HG03469 (cell line): ENCODE results near the gene ESYT2.

Experiments
- ATAC-seq: cut with Tn5 transposase; IDR thresholded peaks from one replicate; pipeline ENCODE4 v1.9.1; 2021; ENCODE audit warnings: mild to moderate bottlenecking, moderate library complexity, moderate number of reproducible peaks; ENCODE audit not compliant: unreplicated experiment

The ESYT2 gene

DNA sequence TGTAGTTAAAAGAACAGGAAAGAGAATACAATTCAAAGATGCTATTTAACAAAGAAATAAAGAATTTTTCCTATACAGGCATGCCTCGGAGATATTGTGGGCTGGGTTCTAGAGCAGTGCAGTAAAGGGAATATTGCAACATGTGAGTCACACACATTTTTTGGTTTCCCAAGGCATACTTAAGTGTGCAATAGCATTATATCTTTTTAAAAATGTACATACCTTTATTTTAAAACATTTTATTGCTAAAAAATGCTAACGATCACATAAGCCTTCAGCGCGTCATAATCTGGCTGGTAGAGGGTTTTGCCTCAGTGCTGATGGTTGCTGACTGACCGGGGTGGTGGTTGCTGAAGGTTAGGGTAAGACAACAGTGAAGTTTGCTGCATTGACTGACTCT is 54.4 kb downstream of the ESYT2 start:
- ATAC-seq: no peak

DNA sequence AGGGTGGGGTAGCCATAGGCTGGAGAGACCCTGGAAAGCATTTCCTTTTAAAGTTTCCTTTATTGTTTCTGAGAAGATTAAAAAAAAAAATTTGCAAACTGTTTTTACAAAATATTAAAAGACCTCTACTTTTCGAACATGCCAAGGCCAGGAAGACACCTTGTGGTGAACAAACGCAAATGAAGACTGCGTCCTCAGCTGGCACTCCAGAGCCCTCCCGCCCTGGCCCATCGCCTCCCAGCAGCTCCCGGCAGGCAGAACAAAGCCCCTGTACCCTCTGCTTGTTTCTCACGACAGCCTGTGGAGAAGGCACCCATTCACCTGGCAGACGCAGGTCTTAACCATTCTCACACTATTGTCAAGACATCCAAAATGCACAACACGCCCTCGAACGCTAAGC is 56.4 kb downstream of the ESYT2 start:
- no peak for ATAC-seq

DNA sequence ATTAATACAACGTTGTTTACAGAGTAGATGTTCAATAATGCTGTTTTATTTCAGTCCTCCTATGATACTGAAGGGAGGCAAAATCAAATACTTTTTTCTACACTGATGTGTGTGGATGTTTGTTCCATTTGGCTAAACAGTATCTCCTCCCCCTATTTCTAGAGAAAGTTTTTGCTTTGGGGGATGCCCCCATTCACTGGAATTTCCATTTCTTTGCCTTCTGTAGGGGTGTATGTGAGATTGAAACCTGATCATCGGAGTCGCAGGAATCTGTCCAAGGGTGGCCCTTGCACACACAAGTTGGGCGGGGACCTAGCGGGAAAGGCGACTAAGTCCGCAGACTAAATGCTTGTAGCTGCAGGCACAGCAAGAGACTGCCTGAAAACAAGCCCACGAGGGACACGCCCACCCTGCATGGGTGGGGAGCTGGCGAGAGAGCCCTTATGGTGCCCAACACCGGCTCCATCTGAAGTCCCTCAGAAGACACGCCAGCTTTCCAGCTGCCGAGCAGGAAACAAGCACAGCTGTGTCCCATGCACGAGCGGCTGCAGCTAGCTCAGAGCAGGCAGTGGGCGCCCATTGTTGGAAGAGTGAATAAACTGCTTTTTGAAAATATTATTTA is 58.0 kb downstream of the ESYT2 start:
- ATAC-seq: no peak

DNA sequence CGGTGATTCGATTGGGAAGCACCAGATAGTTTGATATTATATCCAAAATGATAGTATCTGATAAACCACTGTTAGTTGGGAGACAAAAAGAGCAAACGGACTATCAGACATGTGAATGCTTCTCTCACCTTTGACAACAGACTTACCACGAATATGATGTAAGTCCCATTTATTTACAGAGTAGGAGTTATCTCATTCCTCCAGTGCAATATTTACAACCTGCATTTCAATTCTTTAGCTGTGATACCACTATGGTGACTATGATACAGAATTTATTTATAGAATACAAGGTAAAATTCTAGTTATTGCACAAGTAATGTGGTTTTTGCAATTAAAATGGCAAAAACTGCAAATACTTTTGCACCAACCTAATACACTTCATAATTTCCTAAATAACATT is 61.6 kb downstream of the ESYT2 start:
- no peak for ATAC-seq

GRCh38 chr7:158766570-158767281 is 62.6 kb downstream of the ESYT2 start:
- ATAC-seq: no peak

GRCh38 chr7:158765020-158765419 is 64.3 kb downstream of the ESYT2 start:
- ATAC-seq: no peak

- no peak for ATAC-seq
Measured at GRCh38 chr7:158763454-158764033, 65.8 kb downstream of the ESYT2 start.

GRCh38 chr7:158761945-158762344 is 67.4 kb downstream of the ESYT2 start:
- no peak for ATAC-seq

- no peak for ATAC-seq
Measured at GRCh38 chr7:158760936-158761335, 68.4 kb downstream of the ESYT2 start.

DNA sequence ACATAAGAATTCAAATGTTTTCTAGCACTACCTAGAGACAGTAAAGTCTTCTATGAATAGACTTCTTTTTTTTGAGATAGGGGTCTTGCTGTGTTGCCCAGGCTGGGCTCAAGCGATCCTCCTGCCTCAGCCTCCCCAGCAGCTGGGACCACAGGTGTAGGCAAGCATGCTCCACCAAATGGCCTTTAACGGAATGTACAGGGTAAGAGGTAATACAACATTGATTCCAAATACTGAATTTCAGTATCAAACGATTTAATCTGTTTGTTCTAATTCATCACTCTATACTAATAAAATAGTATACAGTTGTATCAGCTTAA is 68.9 kb downstream of the ESYT2 start:
- no peak for ATAC-seq

DNA sequence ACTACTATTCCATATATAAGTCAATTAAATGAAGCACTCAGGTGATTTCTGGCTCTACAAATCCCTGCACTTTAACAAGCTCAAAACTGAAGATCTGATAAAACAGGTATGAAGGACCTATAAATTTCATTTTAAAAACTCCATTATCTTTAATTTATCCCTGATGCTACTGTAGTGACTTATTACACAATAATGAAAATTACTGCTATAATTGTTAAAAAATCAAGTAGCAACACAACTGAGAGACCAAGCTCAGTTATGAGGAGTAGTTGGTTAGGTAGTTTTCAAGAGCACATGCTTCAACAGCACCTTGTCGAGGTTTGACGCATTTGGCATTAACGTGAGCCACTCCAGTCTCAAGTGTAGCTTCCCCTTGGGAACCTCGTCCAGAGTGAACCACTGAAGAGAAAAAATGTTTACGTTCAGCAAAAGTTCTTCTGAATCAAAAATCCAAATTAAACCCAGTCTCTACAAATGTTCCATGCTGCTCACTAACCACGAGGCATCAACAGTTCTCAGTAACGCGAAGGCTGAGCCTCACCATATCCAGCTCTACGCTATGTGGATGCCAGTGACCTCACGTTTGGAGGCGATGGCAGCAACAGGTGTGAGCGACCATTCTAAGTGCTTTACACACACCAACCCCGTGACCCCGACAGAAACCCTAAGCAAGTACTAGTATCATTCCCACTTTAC is 69.4 kb downstream of the ESYT2 start:
- no peak for ATAC-seq

- ATAC-seq: no peak
Measured at GRCh38 chr7:158759245-158759614, 70.1 kb downstream of the ESYT2 start.

GRCh38 chr7:158758586-158759244 is 70.6 kb downstream of the ESYT2 start:
- no peak for ATAC-seq

GRCh38 chr7:158757404-158757989 is 71.8 kb downstream of the ESYT2 start:
- no peak for ATAC-seq

DNA sequence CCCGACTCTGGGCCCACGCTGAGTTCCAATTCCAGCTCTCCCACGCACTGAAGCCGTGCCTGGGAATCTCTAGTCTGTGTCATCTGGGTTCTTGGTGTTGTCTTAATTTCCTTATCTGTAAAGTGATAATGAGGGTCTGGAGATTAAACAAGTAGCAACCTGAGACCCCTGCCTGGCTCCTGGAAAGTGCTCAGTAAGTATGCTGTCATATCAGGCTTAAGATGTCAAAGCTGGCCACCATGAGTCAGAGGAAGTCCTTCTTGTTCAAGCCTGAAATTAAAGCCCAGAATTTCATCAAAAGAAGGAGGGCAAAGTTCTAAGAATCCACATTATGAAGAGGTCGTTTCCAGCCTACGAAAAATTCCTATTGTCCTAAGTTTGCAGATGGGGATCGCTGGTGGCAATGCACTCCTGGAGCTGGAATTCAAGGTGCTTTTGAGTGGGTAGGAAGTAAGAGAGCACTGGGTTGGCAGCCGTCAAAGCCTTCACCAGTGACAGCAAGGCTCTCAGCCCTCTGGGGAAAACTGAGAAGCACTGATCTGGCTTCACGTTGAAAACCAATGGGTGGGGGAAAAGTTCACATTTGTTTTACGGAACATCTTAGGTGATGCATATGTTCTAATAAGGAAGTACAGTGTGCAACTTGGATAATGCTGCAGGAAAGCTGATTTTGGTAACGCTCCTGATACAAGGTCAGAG is 74.4 kb downstream of the ESYT2 start:
- no peak for ATAC-seq

- ATAC-seq: no peak
Measured at GRCh38 chr7:158753900-158754299, 75.4 kb downstream of the ESYT2 start.

GRCh38 chr7:158751751-158752150 is 77.6 kb downstream of the ESYT2 start:
- no peak for ATAC-seq

DNA sequence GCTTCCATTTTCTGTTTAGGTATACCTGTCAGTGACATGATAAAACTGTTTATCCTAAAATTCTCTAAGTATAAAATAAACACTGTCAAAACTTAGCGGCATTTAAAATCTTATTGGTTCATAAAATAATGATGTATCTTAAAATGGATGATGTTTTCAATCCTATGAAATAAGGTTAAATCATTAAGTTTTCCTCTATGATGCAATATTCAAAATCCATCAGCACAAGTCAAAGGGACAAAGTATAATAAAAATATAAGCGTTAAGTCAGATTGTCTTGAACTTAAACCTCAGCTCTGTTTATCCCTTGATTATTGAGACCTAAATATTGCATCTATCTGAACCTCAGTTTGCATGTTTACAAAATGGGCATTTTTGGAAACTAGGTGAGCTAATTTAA is 78.1 kb downstream of the ESYT2 start:
- no peak for ATAC-seq

DNA sequence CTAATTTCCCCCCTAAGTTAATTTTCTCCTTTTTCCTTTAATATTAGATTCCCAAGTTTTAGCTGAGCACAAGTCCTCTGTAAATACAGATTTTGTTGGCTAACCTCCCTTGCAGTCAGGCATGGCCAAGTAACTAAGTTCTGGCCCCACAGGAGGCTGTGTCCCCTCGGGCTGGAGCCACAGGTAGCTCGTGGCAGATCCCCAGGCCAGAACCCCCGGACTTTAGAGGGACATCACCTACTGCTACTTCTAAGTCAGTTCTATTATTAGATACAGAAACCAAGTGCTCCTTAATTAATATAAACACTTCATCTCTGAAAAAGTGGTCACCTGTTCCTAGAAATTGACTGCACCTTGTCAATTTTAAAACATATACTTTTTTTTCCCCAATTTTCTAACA is 78.6 kb downstream of the ESYT2 start:
- ATAC-seq: no peak

- ATAC-seq: no peak
Measured at GRCh38 chr7:158749396-158749795, 79.9 kb downstream of the ESYT2 start.

DNA sequence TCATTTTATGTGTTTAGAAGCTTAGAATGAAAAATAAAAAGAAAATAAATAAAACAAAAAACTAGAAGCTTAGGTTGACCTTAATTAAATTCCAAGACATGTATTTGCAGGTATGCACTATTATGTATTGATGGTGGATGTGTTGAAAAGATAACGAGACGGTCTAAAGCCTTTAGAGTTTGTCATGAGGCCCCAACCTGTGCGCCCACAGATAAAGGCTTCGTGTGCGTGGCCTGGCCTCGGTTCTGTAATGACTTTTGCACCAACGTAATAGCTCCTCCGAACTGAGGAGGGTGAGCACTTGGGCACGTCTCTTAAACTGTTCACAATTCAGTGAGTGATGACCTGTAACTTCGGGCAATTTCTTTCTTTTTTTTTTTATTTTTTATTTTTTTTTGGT is 81.0 kb downstream of the ESYT2 start:
- ATAC-seq: no peak
